HEK293T (cell line): ENCODE results near the gene SNCG.

Experiments
- ELF4 ChIP-seq: fragments of 450-650 bp; IDR thresholded peaks from 2 replicates; pipeline ENCODE4 v1.6.1; 2017; ENCODE audit warnings: antibody characterized with exemption
- FOXK2 ChIP-seq: fragments of 450-650 bp; IDR thresholded peaks from 2 replicates; pipeline ENCODE4 v1.6.1; 2016; ENCODE audit warnings: mild to moderate bottlenecking
- FOXM1 ChIP-seq: fragments of 450-650 bp; IDR thresholded peaks from 2 replicates; pipeline ENCODE4 v1.6.1; 2017; ENCODE audit warnings: mild to moderate bottlenecking, borderline replicate concordance
- HDGF ChIP-seq: fragments of 450-650 bp; IDR thresholded peaks from 2 replicates; pipeline ENCODE4 v1.6.1; 2017; ENCODE audit warnings: antibody characterized with exemption, borderline replicate concordance
- NFRKB ChIP-seq: fragments of 450-650 bp; IDR thresholded peaks from 2 replicates; pipeline ENCODE4 v1.6.1; 2016; ENCODE audit warnings: mild to moderate bottlenecking, moderate library complexity
- SP1 ChIP-seq: fragments of 450-650 bp; IDR thresholded peaks from 2 replicates; pipeline ENCODE4 v1.6.1; 2017
- TF ChIP-seq, protein P1 (sequence below): fragments of 450-650 bp; IDR thresholded peaks from 2 replicates; pipeline ENCODE4 v1.6.1; 2016

DNA sequence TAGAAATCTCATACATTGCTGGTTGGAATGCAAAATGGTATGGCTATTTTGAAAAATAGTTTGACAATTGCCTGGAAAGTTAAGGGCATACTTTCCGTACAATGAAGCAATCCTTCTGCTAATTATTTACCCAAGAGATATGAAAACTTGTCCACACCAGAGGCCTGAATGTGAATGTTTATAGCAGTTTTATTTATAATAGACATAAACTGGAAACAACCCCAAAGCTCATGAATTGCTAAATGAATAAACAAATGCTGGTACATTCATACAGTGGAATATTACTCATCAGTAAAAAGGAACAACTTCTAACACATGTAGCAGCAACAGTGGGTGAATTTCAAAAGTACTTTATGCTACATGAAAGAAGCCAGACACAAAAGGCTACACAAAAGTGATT is 43.7 kb upstream of the SNCG start:
- TF ChIP-seq, protein P1, sequence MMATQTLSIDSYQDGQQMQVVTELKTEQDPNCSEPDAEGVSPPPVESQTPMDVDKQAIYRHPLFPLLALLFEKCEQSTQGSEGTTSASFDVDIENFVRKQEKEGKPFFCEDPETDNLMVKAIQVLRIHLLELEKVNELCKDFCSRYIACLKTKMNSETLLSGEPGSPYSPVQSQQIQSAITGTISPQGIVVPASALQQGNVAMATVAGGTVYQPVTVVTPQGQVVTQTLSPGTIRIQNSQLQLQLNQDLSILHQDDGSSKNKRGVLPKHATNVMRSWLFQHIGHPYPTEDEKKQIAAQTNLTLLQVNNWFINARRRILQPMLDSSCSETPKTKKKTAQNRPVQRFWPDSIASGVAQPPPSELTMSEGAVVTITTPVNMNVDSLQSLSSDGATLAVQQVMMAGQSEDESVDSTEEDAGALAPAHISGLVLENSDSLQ: no peak
- TF ChIP-seq HDGF: no peak
- no peak for TF ChIP-seq FOXK2
- no peak for TF ChIP-seq NFRKB
- TF ChIP-seq FOXM1: no peak
- TF ChIP-seq ELF4: no peak
- no peak for TF ChIP-seq SP1
